H7 (cell line): Measurements from ENCODE around the gene OR2L2. TPM values are rescaled to one million over a fixed set of nuclear protein-coding genes. Genes with fewer than 3 reads are reported as not detected.

Experiments
- total RNA-seq: library from RNA; depleted of rRNA; stranded (reverse); fragments of >200 nt; shearing (Covaris generic); gene quantifications from 2 replicates; pipeline ENCODE4 v1.2.3, GENCODE V29; 2014; rRNA removed

Gene OR2L2
- total RNA-seq, 1 experiment from 2014 or later, result not detected

Other genes starting within 250 kb of the OR2L2 start
- not detected in 2 replicates for gene OR14A16, start 206.0 kb upstream of the OR2L2 start, total RNA-seq
- not detected in 2 replicates for gene OR11L1, start 188.2 kb upstream of the OR2L2 start, total RNA-seq
- 0.04 and 0.10 TPM in 2 replicates for gene TRIM58, start 172.9 kb upstream of the OR2L2 start, total RNA-seq
- gene OR2W3, start 134.5 kb upstream of the OR2L2 start, total RNA-seq, result not detected in 2 replicates
- gene OR2T8, start 109.8 kb upstream of the OR2L2 start, total RNA-seq, result not detected in 2 replicates
- not detected in 2 replicates for gene OR2AJ1, start 105.2 kb upstream of the OR2L2 start, total RNA-seq
- gene OR2L8, start 81.2 kb upstream of the OR2L2 start, total RNA-seq, result not detected in 2 replicates
- gene OR2AK2, start 64.8 kb upstream of the OR2L2 start, total RNA-seq, result not detected in 2 replicates
- not detected in 2 replicates for gene OR2L5, start 16.4 kb upstream of the OR2L2 start, total RNA-seq
- gene OR2L3, start 16.8 kb downstream of the OR2L2 start, total RNA-seq, result not detected in 2 replicates
- not detected in 2 replicates for gene OR2L13, start 65.1 kb downstream of the OR2L2 start, total RNA-seq
- not detected in 2 replicates for gene OR2M5, start 115.1 kb downstream of the OR2L2 start, total RNA-seq
- not detected in 2 replicates for gene OR2M2, start 144.8 kb downstream of the OR2L2 start, total RNA-seq
- not detected in 2 replicates for gene OR2M3, start 167.2 kb downstream of the OR2L2 start, total RNA-seq
- not detected in 2 replicates for gene OR2M4, start 201.3 kb downstream of the OR2L2 start, total RNA-seq
- not detected in 2 replicates for gene OR2T33, start 247.9 kb downstream of the OR2L2 start, total RNA-seq